ENCODE measurements around the gene SPIC.

Gene SPIC

DNA sequence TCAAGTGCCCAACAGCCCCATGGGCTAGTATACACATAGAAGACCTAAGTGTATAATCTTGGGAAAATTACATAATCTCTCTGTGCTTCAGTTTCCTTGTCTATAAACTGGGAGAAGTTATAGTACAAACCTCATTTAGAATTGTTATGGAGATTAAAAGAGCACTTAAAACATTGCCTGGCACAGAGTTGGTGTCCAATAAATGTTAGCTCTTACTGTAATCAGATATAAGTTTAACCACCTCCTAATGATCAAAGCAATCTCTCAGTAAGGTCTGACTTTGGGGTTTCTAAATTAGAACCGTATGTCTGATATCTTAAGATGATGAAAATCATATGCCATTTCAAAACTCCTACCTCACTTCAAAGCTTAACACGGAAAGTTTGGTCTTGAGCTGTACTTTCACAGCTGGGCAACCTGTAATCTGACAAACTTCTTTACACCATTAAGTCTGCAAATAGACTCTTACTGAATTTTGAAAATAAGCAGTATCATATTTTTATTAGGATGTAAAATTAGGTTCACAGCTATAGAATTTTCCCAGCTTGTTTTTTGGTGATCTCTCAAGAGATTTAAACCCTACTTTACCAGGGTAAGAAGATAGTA lies 61.0 kb downstream of the SPIC start:
- no peak for FAIRE-seq

Data from islet of Langerhans (tissue), 1 donor.